HG03108 (cell line): ENCODE data around the gene ZNF200.

Experiments used
- ATAC-seq: cut with Tn5 transposase; IDR thresholded peaks from one replicate; pipeline ENCODE4 v1.9.1; 2021; ENCODE audit warnings: moderate library complexity; ENCODE audit not compliant: unreplicated experiment

The ZNF200 gene

GRCh38 chr16:3179651-3180050 is 55.3 kb downstream of the ZNF200 start:
- no peak for ATAC-seq

GRCh38 chr16:3175157-3176093 is 59.5 kb downstream of the ZNF200 start:
- ATAC-seq: no peak

GRCh38 chr16:3174618-3175148 is 60.3 kb downstream of the ZNF200 start:
- no peak for ATAC-seq

GRCh38 chr16:3173892-3174617 is 60.9 kb downstream of the ZNF200 start:
- no peak for ATAC-seq
